HepG2 (cell line): ENCODE measurements around the gene SLU7. TPM values are rescaled to one million over a fixed set of nuclear protein-coding genes. Genes with fewer than 3 reads are reported as not detected.

Experiments
- ATAC-seq: fragments of 200-7000 bp; cut with Tn5 transposase; 3 replicates; pipeline ENCODE4 v1.9.1; 2020; ENCODE audit warnings: mild to moderate bottlenecking, moderate library complexity
- BruUV-seq: library from RNA; stranded (reverse); fragments of 400-500 nt; replicated peaks from 2 replicates; lab custom pipeline; 2021; lab: Mats Ljungman, UMichigan
- CTCF ChIA-PET: fragments of 300-600 bp; formaldehyde crosslinking; extraction: SDS; loops from one replicate; lab custom pipeline; 2021; ENCODE audit warnings: low total read pairs, inconsistent platforms, low intra/inter-chr PET ratio; lab: Yijun Ruan, JAX
- POLR2A ChIA-PET: fragments of 350-600 bp; sonication (Branson Sonifier 250); formaldehyde crosslinking; loops from one replicate; lab custom pipeline; 2020; ENCODE audit warnings: antibody characterized with exemption, inconsistent platforms; lab: Yijun Ruan, JAX
- DNase-seq: peaks from one replicate; pipeline ENCODE4 v3.0.0-alpha.2; 2015; ENCODE audit warnings: low spot score
- FAIRE-seq: peaks from 3 replicates; lab custom pipeline; 2011; peaks lifted over from hg19 to GRCh38; lab: Jason Lieb, UNC
- H2AFZ ChIP-seq: one replicate; pipeline ENCODE4 v1.6.1; 2011; ENCODE audit warnings: low read length, inconsistent platforms
- H3K27ac ChIP-seq: fragments of 300-600 bp; 3 replicates; pipeline ENCODE4 v1.8.0; 2011; ENCODE audit warnings: mixed run types, mild to moderate bottlenecking, mixed read lengths, low read length, inconsistent platforms; ENCODE audit not compliant: insufficient read depth; ENCODE audit errors: extremely low read length
- H3K27me3 ChIP-seq, 2 experiments: fragments of 200-600 bp in 1 of 2; 2 replicates in 1 of 2; 3 replicates in 1 of 2; pipeline versions ENCODE4 v1.6.0 to v1.8.0; 2011; ENCODE audit warnings: low read length in 2 of 2, mild to moderate bottlenecking in 2 of 2, moderate library complexity in 2 of 2, inconsistent platforms in 1 of 2; ENCODE audit not compliant: insufficient read depth in 2 of 2, control insufficient read depth in 1 of 2
- H3K36me3 ChIP-seq, 2 experiments: fragments of 200-600 bp in 1 of 2; replicated peaks in 1 of 2; 2 replicates in 1 of 2; 3 replicates in 1 of 2; pipeline versions ENCODE4 v1.5.1 to v1.8.0; 2011; ENCODE audit warnings: low read length in 2 of 2, inconsistent platforms in 1 of 2; ENCODE audit not compliant: insufficient read depth in 2 of 2, control insufficient read depth in 1 of 2
- H3K4me1 ChIP-seq: 2 replicates; pipeline ENCODE4 v1.5.1; 2012; ENCODE audit warnings: low read length, inconsistent platforms; ENCODE audit not compliant: insufficient read depth
- H3K4me2 ChIP-seq: 2 replicates; pipeline ENCODE4 v1.6.0; 2011; ENCODE audit warnings: low read depth, low read length, inconsistent platforms
- H3K4me3 ChIP-seq, 3 experiments: fragments of 200-600 bp in 1 of 3; sonication (generic), shearing (Covaris generic) in 1 of 3; replicated peaks in 1 of 3; 2 replicates each; pipeline ENCODE4 v1.5.1; 2011 to 2016; ENCODE audit warnings: low read length in 3 of 3, inconsistent platforms in 2 of 3, low read depth in 2 of 3, mild to moderate bottlenecking in 2 of 3, control low read depth in 1 of 3, mixed read lengths in 1 of 3; ENCODE audit not compliant: insufficient read depth in 1 of 3
- H3K79me2 ChIP-seq: one replicate; pipeline ENCODE4 v1.6.1; 2011; ENCODE audit warnings: low read length, inconsistent platforms; ENCODE audit not compliant: insufficient read depth
- H3K9ac ChIP-seq: 2 replicates; pipeline ENCODE4 v1.6.0; 2011; ENCODE audit warnings: mild to moderate bottlenecking, low read depth, low read length, inconsistent platforms; ENCODE audit not compliant: insufficient read depth
- H3K9me3 ChIP-seq: 2 replicates; pipeline ENCODE4 v1.5.1; 2012; ENCODE audit warnings: mild to moderate bottlenecking, low read length
- H4K20me1 ChIP-seq: 2 replicates; pipeline ENCODE4 v1.6.0; 2011; ENCODE audit warnings: inconsistent platforms, mild to moderate bottlenecking, low read length, moderate library complexity; ENCODE audit not compliant: insufficient read depth
- GATAD1 ChIP-seq: IDR thresholded peaks from 2 replicates; pipeline ENCODE4 v1.6.1; 2016; ENCODE audit warnings: missing genetic modification reagents, missing compliant biosample characterization
- IKZF1 ChIP-seq: fragments of 450-650 bp; IDR thresholded peaks from 2 replicates; pipeline ENCODE4 v1.7.1; 2016
- IRX3 ChIP-seq: sonication (generic); formaldehyde crosslinking; IDR thresholded peaks from 2 replicates; pipeline ENCODE4 v1.8.1; 2023; ENCODE audit warnings: mild to moderate bottlenecking, low read depth, missing genetic modification reagents, borderline replicate concordance
- MBD4 ChIP-seq: IDR thresholded peaks from 2 replicates; pipeline ENCODE4 v1.6.1; 2012; ENCODE audit warnings: low read length, inconsistent platforms, borderline replicate concordance
- MEIS2 ChIP-seq: sonication (generic); formaldehyde crosslinking; IDR thresholded peaks from 2 replicates; pipeline ENCODE4 v1.9.0; 2021; ENCODE audit warnings: mild to moderate bottlenecking, missing genetic modification reagents
- NCOR1 ChIP-seq: fragments of 200-600 bp; sonication (generic); IDR thresholded peaks from 2 replicates; pipeline ENCODE4 v1.7.0; 2017; ENCODE audit warnings: antibody characterized with exemption, low read length, borderline replicate concordance
- PAWR ChIP-seq: sonication (generic); formaldehyde crosslinking; IDR thresholded peaks from 2 replicates; pipeline ENCODE4 v1.4.0; 2020; ENCODE audit warnings: missing genetic modification reagents, mild to moderate bottlenecking, borderline replicate concordance
- POLR2AphosphoS5 ChIP-seq: IDR thresholded peaks from 2 replicates; pipeline ENCODE4 v1.6.1; 2012; ENCODE audit warnings: low read depth, low read length
- SCMH1 ChIP-seq: sonication (generic); formaldehyde crosslinking; IDR thresholded peaks from 2 replicates; pipeline ENCODE4 v1.9.0; 2021; ENCODE audit warnings: missing genetic modification reagents, mild to moderate bottlenecking, borderline replicate concordance
- THAP11 ChIP-seq: IDR thresholded peaks from 2 replicates; pipeline ENCODE4 v1.6.1; 2016; ENCODE audit warnings: missing biosample characterization, missing genetic modification reagents
- ZNF160 ChIP-seq: sonication (generic); formaldehyde crosslinking; IDR thresholded peaks from 2 replicates; pipeline ENCODE4 v1.8.0; 2022; ENCODE audit warnings: mild to moderate bottlenecking, inconsistent platforms, missing genetic modification reagents
- ZNF20 ChIP-seq: sonication (generic); formaldehyde crosslinking; IDR thresholded peaks from 2 replicates; pipeline ENCODE4 v1.4.0; 2020; ENCODE audit warnings: mild to moderate bottlenecking, moderate library complexity, missing genetic modification reagents
- ZNF563 ChIP-seq: sonication (generic); formaldehyde crosslinking; IDR thresholded peaks from 2 replicates; pipeline ENCODE4 v1.8.0; 2022; ENCODE audit warnings: mild to moderate bottlenecking, moderate library complexity, missing genetic modification reagents
- ZNF772 ChIP-seq: sonication (generic); formaldehyde crosslinking; IDR thresholded peaks from 2 replicates; pipeline ENCODE4 v1.5.0; 2020; ENCODE audit warnings: mild to moderate bottlenecking, missing genetic modification reagents
- in situ Hi-C: cut with HindIII; loops from 2 replicates; pipeline ENCODE4 v1.10.0; 2017; ENCODE audit warnings: low pct_unique_long_range_greater_than_20kb; ENCODE audit not compliant: extremely low pct_ligation_motif_present
- intact Hi-C: fragments of 100-400 bp; cut with micrococcal nuclease; formaldehyde crosslinking; loops from one replicate; pipeline ENCODE4 v1.10.0; 2022; ENCODE audit not compliant: unreplicated experiment
- polyA plus RNA-seq, 8 experiments: library from polyadenylated mRNA; depleted of rRNA in 3 of 8; stranded (reverse) in 7 of 8; unstranded in 1 of 8; fragments of >200 nt; fragmentation: Illumina TruSeq in 4 of 8; extraction: Trizol in 4 of 8; gene quantifications; 2 replicates each; pipeline versions ENCODE4 v1.2.1 to v1.2.3, GENCODE V29; 2011 to 2016; ENCODE audit warnings: low read depth in 4 of 8, missing spikeins in 1 of 8, mixed read lengths in 1 of 8; ENCODE audit not compliant: insufficient read depth in 1 of 8
- total RNA-seq, 5 experiments: library from RNA; depleted of rRNA; stranded (reverse); fragments of >200 nt; fragmentation: Illumina TruSeq; extraction: Trizol; gene quantifications; 2 replicates each; pipeline ENCODE4 v1.2.3, GENCODE V29; 2016; ENCODE audit warnings: low read depth in 1 of 5
- TF ChIP-seq, protein P1 (sequence below): sonication (generic); formaldehyde crosslinking; IDR thresholded peaks from 2 replicates; pipeline ENCODE4 v1.5.1; 2020; ENCODE audit warnings: mild to moderate bottlenecking, missing genetic modification reagents, moderate library complexity
- TF ChIP-seq, protein P2 (sequence below): sonication (generic); formaldehyde crosslinking; IDR thresholded peaks from 2 replicates; pipeline ENCODE4 v1.8.0; 2022; ENCODE audit warnings: mild to moderate bottlenecking, missing genetic modification reagents, borderline replicate concordance
- TF ChIP-seq, protein P3 (sequence below): sonication (generic); formaldehyde crosslinking; IDR thresholded peaks from 2 replicates; pipeline ENCODE4 v1.4.0; 2020; ENCODE audit warnings: mild to moderate bottlenecking, missing genetic modification reagents, borderline replicate concordance
- TF ChIP-seq, protein P4 (sequence below): IDR thresholded peaks from 2 replicates; pipeline ENCODE4 v1.6.1; 2016; ENCODE audit warnings: mild to moderate bottlenecking, missing biosample characterization, missing genetic modification reagents

Gene SLU7
- total and polyA plus RNA-seq, 2 of the 13 experiments (the other 11 are each of a cell fraction or from before 2014, with no cell fraction given): 24.0 to 39.2 TPM

DNA sequence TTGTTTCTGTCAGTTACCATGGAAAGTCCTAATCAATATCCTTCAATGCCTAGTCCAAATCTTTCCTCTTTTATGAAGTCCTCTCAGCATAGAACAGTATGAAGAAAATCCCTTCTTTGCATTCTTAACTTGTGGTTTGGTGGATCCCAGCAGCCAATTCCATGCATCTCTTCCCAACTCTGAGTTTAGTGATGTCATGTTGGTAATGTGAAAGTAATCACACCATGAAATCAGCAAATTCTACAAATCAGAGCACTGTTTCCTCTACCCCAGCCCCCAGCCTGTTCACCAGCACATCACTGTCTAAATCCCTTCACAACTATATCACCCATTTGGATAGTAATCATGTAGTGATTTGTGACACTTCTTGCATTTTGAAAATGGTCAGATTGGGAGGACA lies 43.7 kb downstream of the SLU7 start (continued):
- TF ChIP-seq, protein P1, sequence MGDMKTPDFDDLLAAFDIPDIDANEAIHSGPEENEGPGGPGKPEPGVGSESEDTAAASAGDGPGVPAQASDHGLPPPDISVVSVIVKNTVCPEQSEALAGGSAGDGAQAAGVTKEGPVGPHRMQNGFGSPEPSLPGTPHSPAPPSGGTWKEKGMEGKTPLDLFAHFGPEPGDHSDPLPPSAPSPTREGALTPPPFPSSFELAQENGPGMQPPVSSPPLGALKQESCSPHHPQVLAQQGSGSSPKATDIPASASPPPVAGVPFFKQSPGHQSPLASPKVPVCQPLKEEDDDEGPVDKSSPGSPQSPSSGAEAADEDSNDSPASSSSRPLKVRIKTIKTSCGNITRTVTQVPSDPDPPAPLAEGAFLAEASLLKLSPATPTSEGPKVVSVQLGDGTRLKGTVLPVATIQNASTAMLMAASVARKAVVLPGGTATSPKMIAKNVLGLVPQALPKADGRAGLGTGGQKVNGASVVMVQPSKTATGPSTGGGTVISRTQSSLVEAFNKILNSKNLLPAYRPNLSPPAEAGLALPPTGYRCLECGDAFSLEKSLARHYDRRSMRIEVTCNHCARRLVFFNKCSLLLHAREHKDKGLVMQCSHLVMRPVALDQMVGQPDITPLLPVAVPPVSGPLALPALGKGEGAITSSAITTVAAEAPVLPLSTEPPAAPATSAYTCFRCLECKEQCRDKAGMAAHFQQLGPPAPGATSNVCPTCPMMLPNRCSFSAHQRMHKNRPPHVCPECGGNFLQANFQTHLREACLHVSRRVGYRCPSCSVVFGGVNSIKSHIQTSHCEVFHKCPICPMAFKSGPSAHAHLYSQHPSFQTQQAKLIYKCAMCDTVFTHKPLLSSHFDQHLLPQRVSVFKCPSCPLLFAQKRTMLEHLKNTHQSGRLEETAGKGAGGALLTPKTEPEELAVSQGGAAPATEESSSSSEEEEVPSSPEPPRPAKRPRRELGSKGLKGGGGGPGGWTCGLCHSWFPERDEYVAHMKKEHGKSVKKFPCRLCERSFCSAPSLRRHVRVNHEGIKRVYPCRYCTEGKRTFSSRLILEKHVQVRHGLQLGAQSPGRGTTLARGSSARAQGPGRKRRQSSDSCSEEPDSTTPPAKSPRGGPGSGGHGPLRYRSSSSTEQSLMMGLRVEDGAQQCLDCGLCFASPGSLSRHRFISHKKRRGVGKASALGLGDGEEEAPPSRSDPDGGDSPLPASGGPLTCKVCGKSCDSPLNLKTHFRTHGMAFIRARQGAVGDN (CRISPR knock-in tag): no peak
- TF ChIP-seq POLR2AphosphoS5: no peak
- TF ChIP-seq, protein P2, sequence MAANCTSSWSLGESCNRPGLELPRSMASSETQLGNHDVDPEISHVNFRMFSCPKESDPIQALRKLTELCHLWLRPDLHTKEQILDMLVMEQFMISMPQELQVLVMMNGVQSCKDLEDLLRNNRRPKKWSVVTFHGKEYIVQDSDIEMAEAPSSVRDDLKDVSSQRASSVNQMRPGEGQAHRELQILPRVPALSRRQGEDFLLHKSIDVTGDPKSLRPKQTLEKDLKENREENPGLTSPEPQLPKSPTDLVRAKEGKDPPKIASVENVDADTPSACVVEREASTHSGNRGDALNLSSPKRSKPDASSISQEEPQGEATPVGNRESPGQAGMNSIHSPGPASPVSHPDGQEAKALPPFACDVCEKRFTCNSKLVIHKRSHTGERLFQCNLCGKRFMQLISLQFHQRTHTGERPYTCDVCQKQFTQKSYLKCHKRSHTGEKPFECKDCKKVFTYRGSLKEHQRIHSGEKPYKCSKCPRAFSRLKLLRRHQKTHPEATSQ (CRISPR knock-in tag): no peak
- TF ChIP-seq, all 625 proteins: peak for 0

DNA sequence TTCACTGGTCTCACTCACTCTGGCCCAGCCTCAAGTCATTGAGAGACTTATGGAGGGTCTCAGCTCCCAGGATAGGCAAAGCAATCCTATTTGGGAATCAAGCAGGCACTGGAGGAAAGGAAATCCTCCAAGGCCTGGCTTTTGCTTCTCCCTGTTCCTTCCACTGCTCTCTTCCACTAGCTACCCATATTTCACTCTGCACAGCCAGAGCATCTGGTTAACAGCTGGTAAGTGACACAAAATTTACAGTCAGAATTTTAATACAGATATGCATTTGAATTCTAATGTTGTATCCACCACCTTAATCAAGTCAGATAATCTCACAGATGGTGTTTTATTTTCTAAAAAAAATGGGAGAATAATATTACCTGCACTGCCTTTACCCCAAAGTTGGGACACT lies 47.6 kb downstream of the SLU7 start:
- POLR2A ChIA-PET: no interaction called here
- no peaks in the 10 kb centered on the region for H3K4me1 ChIP-seq
- no peak overlapping the region for H3K27ac ChIP-seq
- ATAC-seq (no peak), FAIRE-seq (no peak), DNase-seq (no peak)
- H3K9ac ChIP-seq: no peak overlapping the region
- in situ Hi-C loops: no loop called here
- no peaks in the 10 kb centered on the region for H3K36me3 ChIP-seq
- intact Hi-C loops: no loop called here
- peaks cover 7 to 32% of the 10 kb centered on the region in 2 experiments; a peak in 4 of 5 replicates for H3K27me3 ChIP-seq
- no peaks in the 10 kb centered on the region for H3K79me2 ChIP-seq
- H3K4me3 ChIP-seq: no peak overlapping the region
- CTCF ChIA-PET: no interaction called here
- no peaks in the 10 kb centered on the region for H3K9me3 ChIP-seq
- no peak overlapping the region for H3K4me2 ChIP-seq
- no peak overlapping the region for H2AFZ ChIP-seq
- no peaks in the 10 kb centered on the region for H4K20me1 ChIP-seq
- no TSS peak for BruUV-seq
- TF ChIP-seq ZNF20 (CRISPR knock-in tag): no peak
- no peak for TF ChIP-seq MEIS2
- no peak for TF ChIP-seq IKZF1
- TF ChIP-seq, protein P3, sequence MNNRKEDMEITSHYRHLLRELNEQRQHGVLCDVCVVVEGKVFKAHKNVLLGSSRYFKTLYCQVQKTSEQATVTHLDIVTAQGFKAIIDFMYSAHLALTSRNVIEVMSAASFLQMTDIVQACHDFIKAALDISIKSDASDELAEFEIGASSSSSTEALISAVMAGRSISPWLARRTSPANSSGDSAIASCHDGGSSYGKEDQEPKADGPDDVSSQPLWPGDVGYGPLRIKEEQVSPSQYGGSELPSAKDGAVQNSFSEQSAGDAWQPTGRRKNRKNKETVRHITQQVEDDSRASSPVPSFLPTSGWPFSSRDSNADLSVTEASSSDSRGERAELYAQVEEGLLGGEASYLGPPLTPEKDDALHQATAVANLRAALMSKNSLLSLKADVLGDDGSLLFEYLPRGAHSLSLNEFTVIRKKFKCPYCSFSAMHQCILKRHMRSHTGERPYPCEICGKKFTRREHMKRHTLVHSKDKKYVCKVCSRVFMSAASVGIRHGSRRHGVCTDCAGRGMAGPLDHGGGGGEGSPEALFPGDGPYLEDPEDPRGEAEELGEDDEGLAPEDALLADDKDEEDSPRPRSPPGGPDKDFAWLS (CRISPR knock-in tag): no peak
- no peak for TF ChIP-seq SCMH1
- no peak for TF ChIP-seq THAP11
- no peak for TF ChIP-seq ZNF563 (CRISPR knock-in tag)
- no peak for TF ChIP-seq MBD4
- TF ChIP-seq PAWR (CRISPR knock-in tag): no peak
- TF ChIP-seq ZNF160 (CRISPR knock-in tag): no peak
- no peak for TF ChIP-seq GATAD1 (CRISPR knock-in tag)
- TF ChIP-seq, protein P4, sequence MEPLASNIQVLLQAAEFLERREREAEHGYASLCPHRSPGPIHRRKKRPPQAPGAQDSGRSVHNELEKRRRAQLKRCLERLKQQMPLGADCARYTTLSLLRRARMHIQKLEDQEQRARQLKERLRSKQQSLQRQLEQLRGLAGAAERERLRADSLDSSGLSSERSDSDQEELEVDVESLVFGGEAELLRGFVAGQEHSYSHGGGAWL (CRISPR knock-in tag): no peak
- TF ChIP-seq ZNF772 (CRISPR knock-in tag): no peak
- no peak for TF ChIP-seq NCOR1
- TF ChIP-seq IRX3: no peak
